Endodermal cell (in vitro differentiated cells): ENCODE data around the gene BAIAP2. TPM values are rescaled to one million over a fixed set of nuclear protein-coding genes. Genes with fewer than 3 reads are reported as not detected.

ENCODE experiments used
- DNase-seq: peaks from one replicate; pipeline ENCODE4 v3.0.0-alpha.2; 2017
- H3K27ac ChIP-seq: 2 replicates; pipeline ENCODE4 v1.5.1; 2013; ENCODE audit warnings: mild to moderate bottlenecking, low read depth, low read length, moderate library complexity
- H3K27me3 ChIP-seq: 2 replicates; pipeline ENCODE4 v1.6.1; 2013; ENCODE audit warnings: mild to moderate bottlenecking, low read length, moderate library complexity; ENCODE audit not compliant: insufficient read depth, control insufficient read depth, poor library complexity, severe bottlenecking
- H3K36me3 ChIP-seq: 2 replicates; pipeline ENCODE4 v1.7.0; 2013; ENCODE audit warnings: mild to moderate bottlenecking, low read length, moderate library complexity; ENCODE audit not compliant: control insufficient read depth, insufficient read depth
- H3K4me1 ChIP-seq: one replicate; pipeline ENCODE4 v1.7.0; 2013; ENCODE audit warnings: low read length; ENCODE audit not compliant: control insufficient read depth, insufficient read depth
- H3K4me3 ChIP-seq: 2 replicates; pipeline ENCODE4 v1.5.1; 2013; ENCODE audit warnings: mild to moderate bottlenecking, low read length, moderate library complexity
- H3K9ac ChIP-seq: 2 replicates; pipeline ENCODE4 v1.6.1; 2013; ENCODE audit warnings: mild to moderate bottlenecking, low read length, moderate library complexity; ENCODE audit not compliant: poor library complexity, severe bottlenecking; ENCODE audit errors: extremely low read depth
- H3K9me3 ChIP-seq: 2 replicates; pipeline ENCODE4 v1.6.1; 2013; ENCODE audit warnings: mild to moderate bottlenecking, low read length, moderate library complexity; ENCODE audit not compliant: control insufficient read depth
- H3K27ac Mint-ChIP-seq: 2 replicates; pipeline ENCODE4 v1.8.0; 2020; ENCODE audit warnings: mixed read lengths
- H3K27me3 Mint-ChIP-seq: 2 replicates; pipeline ENCODE4 v1.8.0; 2021; ENCODE audit warnings: mild to moderate bottlenecking, mixed read lengths; ENCODE audit not compliant: insufficient read depth
- H3K36me3 Mint-ChIP-seq: 2 replicates; pipeline ENCODE4 v1.8.0; 2020; ENCODE audit warnings: low read depth, mixed read lengths
- H3K4me1 Mint-ChIP-seq: 2 replicates; pipeline ENCODE4 v1.8.0; 2020; ENCODE audit warnings: mixed read lengths
- H3K4me3 Mint-ChIP-seq: 2 replicates; pipeline ENCODE4 v1.8.0; 2020; ENCODE audit warnings: mild to moderate bottlenecking, moderate library complexity, mixed read lengths
- H3K9me3 Mint-ChIP-seq: 2 replicates; pipeline ENCODE4 v1.8.0; 2020; ENCODE audit warnings: mild to moderate bottlenecking, mixed read lengths
- CTCF ChIP-seq: fragments of 200-600 bp; sonication (generic); conservative IDR thresholded peaks from 2 replicates; pipeline ENCODE4 v1.5.0; 2021; ENCODE audit warnings: antibody characterized with exemption, mild to moderate bottlenecking
- WGBS, 2 experiments: methylation state at CpG; one replicate each; pipeline versions ENCODE4 v1.1.5 to v1.1.7; 2013; ENCODE audit warnings: missing lambda C conversion rate in 2 of 2, mixed read lengths in 1 of 2; ENCODE audit not compliant: insufficient coverage in 1 of 2, insufficient read length in 1 of 2; 5-methylcytosine and 5-hydroxymethylcytosine counted together
- total RNA-seq, 2 donors: library from RNA; stranded (reverse); fragmentation: NEBNext Ultra II Directional in 1 of 2; extraction: Animal tissue kit (Norgen Biotek cat#: 25700) in 1 of 2; gene quantifications; 2 replicates in 1 of 2; 3 replicates in 1 of 2; pipeline ENCODE4 v1.2.1, GENCODE V29; 2021

BAIAP2 gene
- total RNA-seq, 2 donors from 2014 or later, result 24.9 to 32.7 TPM

DNA sequence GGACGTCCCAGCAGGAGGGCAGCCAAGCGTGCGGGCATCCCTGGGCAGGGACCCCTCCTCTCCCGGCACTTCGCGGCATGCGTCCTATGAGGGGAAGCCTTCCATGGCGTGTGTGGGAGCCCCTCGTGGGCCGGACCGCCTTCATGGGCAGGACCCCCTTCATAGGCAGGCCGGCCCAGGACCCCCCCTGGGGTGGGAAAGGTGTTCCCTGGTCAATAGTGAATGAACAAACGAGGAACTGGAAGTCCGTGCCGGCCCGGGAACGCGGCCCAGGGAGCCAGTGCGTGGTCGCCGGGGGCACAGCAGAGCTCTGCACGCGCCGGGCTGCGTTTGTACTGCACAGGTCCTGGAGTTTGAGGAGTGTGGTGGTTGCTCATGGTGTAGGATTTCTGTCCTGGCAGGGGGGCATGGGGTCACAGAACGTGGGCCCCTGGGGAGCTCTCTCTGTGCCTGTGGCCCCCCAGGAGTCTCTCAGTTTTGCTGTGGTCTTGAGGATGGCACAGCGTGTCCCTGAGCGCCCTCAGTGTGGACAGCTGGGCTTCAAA, 13.9 kb downstream of the BAIAP2 start:
- no peak for DNase-seq

GRCh38 chr17:81049372-81049911, 14.5 kb downstream of the BAIAP2 start:
- no peak overlapping the region for H3K4me3 ChIP-seq
- peaks cover 5% of the 10 kb centered on the region for H3K4me1 Mint-ChIP-seq
- no peak overlapping the region for H3K27ac ChIP-seq
- H3K27me3 Mint-ChIP-seq, result no peaks in the 10 kb centered on the region
- H3K4me3 Mint-ChIP-seq, result no peak overlapping the region
- H3K27ac Mint-ChIP-seq, result peak overlapping the region; percentile 82
- no peak for TF ChIP-seq CTCF
- no peak overlapping the region for H3K9ac ChIP-seq
- no peaks in the 10 kb centered on the region for H3K4me1 ChIP-seq
- no peaks in the 10 kb centered on the region for H3K36me3 Mint-ChIP-seq
- H3K27me3 ChIP-seq, result no peaks in the 10 kb centered on the region
- no peaks in the 10 kb centered on the region for H3K36me3 ChIP-seq
- no peaks in the 10 kb centered on the region for H3K9me3 ChIP-seq
- no peak for DNase-seq
- H3K9me3 Mint-ChIP-seq, result no peaks in the 10 kb centered on the region
- WGBS, 2 experiments, result 89 to 91% methylated on average over 13 to 17 of the region's 17 CpGs

More for the DNA sequence above, 13.9 kb downstream of the BAIAP2 start:
- Histone ChIP-seq H3K9ac (no peak overlapping the region), H3K27me3 (no peaks in the 10 kb centered on the region), H3K9me3 (no peaks in the 10 kb centered on the region), H3K4me3 (no peak overlapping the region), H3K36me3 (no peaks in the 10 kb centered on the region), H3K4me1 (no peaks in the 10 kb centered on the region), H3K27ac (no peak overlapping the region)
- TF ChIP-seq CTCF, result no peak
- H3K36me3 Mint-ChIP-seq, result no peaks in the 10 kb centered on the region
- H3K9me3 Mint-ChIP-seq, result no peaks in the 10 kb centered on the region
- peak overlapping the region; percentile 82 for H3K27ac Mint-ChIP-seq
- no peaks in the 10 kb centered on the region for H3K27me3 Mint-ChIP-seq
- H3K4me1 Mint-ChIP-seq, result peaks cover 5% of the 10 kb centered on the region
- H3K4me3 Mint-ChIP-seq, result no peak overlapping the region
- 95 to 98% methylated on average over 23 to 28 of the region's 28 CpGs for WGBS, 2 experiments

- 93 to 94% methylated on average over 22 to 26 of the region's 26 CpGs for WGBS, 2 experiments
- Mint-ChIP-seq H3K4me1 (peaks cover 5% of the 10 kb centered on the region), H3K9me3 (no peaks in the 10 kb centered on the region), H3K27me3 (no peaks in the 10 kb centered on the region), H3K4me3 (no peak overlapping the region), H3K36me3 (no peaks in the 10 kb centered on the region), H3K27ac (no peak overlapping the region)
- Histone ChIP-seq H3K9ac (no peak overlapping the region), H3K36me3 (no peaks in the 10 kb centered on the region), H3K27ac (no peak overlapping the region), H3K9me3 (no peaks in the 10 kb centered on the region), H3K4me1 (no peaks in the 10 kb centered on the region), H3K27me3 (no peaks in the 10 kb centered on the region), H3K4me3 (no peak overlapping the region)
- no peak for DNase-seq
- no peak for TF ChIP-seq CTCF
These were observed 15.1 kb downstream of the BAIAP2 start for GRCh38 chr17:81049973-81050551.
